Erythroblast (primary cell): ENCODE measurements around the gene FBXO36.
"Not testable (repeated sequence)": the region's sequence is repeated elsewhere in the genome, so short reads cannot be mapped to it uniquely, and the experiment has no call there.

Experiments
- DNase-seq, 2 experiments: peaks; one replicate each; lab custom pipeline; 2025; lab: John Stamatoyannopoulos, UW
- GATA1 ChIP-seq: IDR thresholded peaks from 2 replicates; pipeline ENCODE4 v1.6.1; 2011; ENCODE audit warnings: low read depth, mild to moderate bottlenecking, control low read depth, low read length, moderate library complexity
- POLR2A ChIP-seq: IDR thresholded peaks from 2 replicates; pipeline ENCODE4 v1.6.1; 2011; ENCODE audit warnings: mild to moderate bottlenecking, low read length

Gene FBXO36

GRCh38 chr2:229925201-229925600 lies 2.9 kb downstream of the FBXO36 start:
- no peak for DNase-seq
- TF ChIP-seq GATA1 (no peak), POLR2A (no peak)

GRCh38 chr2:229927817-229928321 lies 5.6 kb downstream of the FBXO36 start:
- no peak for DNase-seq
- TF ChIP-seq GATA1 (no peak), POLR2A (no peak)

- TF ChIP-seq POLR2A (no peak), GATA1 (no peak)
- no peak for DNase-seq
Observed at GRCh38 chr2:229930656-229931055, 8.4 kb downstream of the FBXO36 start.

- TF ChIP-seq POLR2A (no peak), GATA1 (no peak)
- no peak for DNase-seq
Observed at GRCh38 chr2:229931241-229931640, 8.9 kb downstream of the FBXO36 start.

- TF ChIP-seq GATA1 (no peak), POLR2A (no peak)
- no peak for DNase-seq
Observed at GRCh38 chr2:229937537-229937936, 15.2 kb downstream of the FBXO36 start.

GRCh38 chr2:229942671-229943070 lies 20.4 kb downstream of the FBXO36 start:
- TF ChIP-seq GATA1 (no peak), POLR2A (no peak)
- no peak for DNase-seq

GRCh38 chr2:229943171-229943570 lies 20.9 kb downstream of the FBXO36 start:
- DNase-seq = no peak
- TF ChIP-seq GATA1 (no peak), POLR2A (no peak)

GRCh38 chr2:229943770-229944449 lies 21.6 kb downstream of the FBXO36 start:
- TF ChIP-seq GATA1 (no peak), POLR2A (no peak)
- no peak for DNase-seq

GRCh38 chr2:229945975-229946374 lies 23.7 kb downstream of the FBXO36 start:
- DNase-seq = no peak
- no peak for TF ChIP-seq GATA1
- no peak for TF ChIP-seq POLR2A

GRCh38 chr2:229947544-229947943 lies 25.2 kb downstream of the FBXO36 start:
- TF ChIP-seq POLR2A = no peak
- TF ChIP-seq GATA1 = no peak
- no peak for DNase-seq

- TF ChIP-seq GATA1 (no peak), POLR2A (no peak)
- no peak for DNase-seq
Observed at GRCh38 chr2:229952256-229952835, 30.0 kb downstream of the FBXO36 start.

GRCh38 chr2:229955663-229956062 lies 33.4 kb downstream of the FBXO36 start:
- no peak for TF ChIP-seq GATA1
- no peak for TF ChIP-seq POLR2A
- DNase-seq = no peak

- no peak for TF ChIP-seq GATA1
- no peak for TF ChIP-seq POLR2A
- DNase-seq = no peak
Observed at GRCh38 chr2:229956491-229956890, 34.2 kb downstream of the FBXO36 start.

- DNase-seq = not testable (repeated sequence)
Observed at GRCh38 chr2:229963596-229963995, 41.3 kb downstream of the FBXO36 start.

GRCh38 chr2:229969921-229970320 lies 47.6 kb downstream of the FBXO36 start:
- TF ChIP-seq POLR2A = no peak
- no peak for TF ChIP-seq GATA1
- no peak for DNase-seq

- DNase-seq = no peak
- no peak for TF ChIP-seq GATA1
- no peak for TF ChIP-seq POLR2A
Observed at GRCh38 chr2:229970406-229970805, 48.1 kb downstream of the FBXO36 start.
